Endothelial cell of umbilical vein (primary cell): ENCODE results near the gene HOXB5. TPM values are rescaled to one million over a fixed set of nuclear protein-coding genes. Genes with fewer than 3 reads are reported as not detected.

ENCODE experiments used
- BruUV-seq: library from RNA; stranded (reverse); fragments of 400-500 nt; replicated peaks from 2 replicates; lab custom pipeline; 2021; lab: Mats Ljungman, UMichigan
- CTCF ChIA-PET: fragments of 300-600, 350-600 bp; sonication (Branson Sonifier 250); formaldehyde crosslinking; loops from one replicate; lab custom pipeline; 2021; ENCODE audit warnings: antibody characterized with exemption, inconsistent platforms; lab: Charles Lee
- POLR2A ChIA-PET: fragments of 300-600, 350-600 bp; sonication (Branson Sonifier 250); formaldehyde crosslinking; loops from one replicate; lab custom pipeline; 2021; ENCODE audit warnings: antibody characterized with exemption, inconsistent platforms; lab: Charles Lee
- DNase-seq: peaks from one replicate; pipeline ENCODE4 v3.0.0-alpha.2; 2011; ENCODE audit warnings: low read depth, low spot score
- FAIRE-seq: peaks from 2 replicates; lab custom pipeline; 2011; peaks lifted over from hg19 to GRCh38; lab: Jason Lieb, UNC
- H2AFZ ChIP-seq: 2 replicates; pipeline ENCODE4 v1.6.0; 2012; ENCODE audit warnings: low read depth, low read length, control low read depth, inconsistent platforms
- H3K27ac ChIP-seq: 2 replicates; pipeline ENCODE4 v1.5.1; 2011; ENCODE audit warnings: low read depth, mild to moderate bottlenecking, control low read depth, low read length, moderate library complexity; ENCODE audit not compliant: insufficient read depth
- H3K27me3 ChIP-seq, 2 experiments: 2 replicates each; pipeline versions ENCODE4 v1.6.0 to v1.6.1; 2011; ENCODE audit warnings: low read length in 2 of 2, mixed read lengths in 1 of 2; ENCODE audit not compliant: control insufficient read depth in 2 of 2, insufficient read depth in 2 of 2
- H3K36me3 ChIP-seq, 2 experiments: 2 replicates in 1 of 2; 3 replicates in 1 of 2; pipeline ENCODE4 v1.5.1; 2011; ENCODE audit warnings: low read length in 2 of 2, mild to moderate bottlenecking in 1 of 2, moderate library complexity in 1 of 2; ENCODE audit not compliant: control insufficient read depth in 2 of 2, insufficient read depth in 2 of 2; ENCODE audit errors: extremely low read depth in 1 of 2
- H3K4me1 ChIP-seq: 3 replicates; pipeline ENCODE4 v1.5.1; 2011; ENCODE audit warnings: mild to moderate bottlenecking, low read length; ENCODE audit not compliant: control insufficient read depth, insufficient read depth; ENCODE audit errors: extremely low read depth
- H3K4me2 ChIP-seq: 2 replicates; pipeline ENCODE4 v1.6.1; 2011; ENCODE audit warnings: low read length, control low read depth, mixed read lengths; ENCODE audit not compliant: insufficient read depth
- H3K4me3 ChIP-seq, 3 experiments: fragments of 200-600 bp in 1 of 3; sonication (generic), shearing (Covaris generic) in 1 of 3; replicated peaks in 1 of 3; 2 replicates each; pipeline ENCODE4 v1.5.1; 2011 to 2016; ENCODE audit warnings: control low read depth in 3 of 3, low read length in 3 of 3, mild to moderate bottlenecking in 2 of 3, inconsistent platforms in 1 of 3, low read depth in 1 of 3, moderate library complexity in 1 of 3; ENCODE audit not compliant: insufficient read depth in 1 of 3
- H3K79me2 ChIP-seq: 2 replicates; pipeline ENCODE4 v1.6.0; 2012; ENCODE audit warnings: low read length, inconsistent platforms; ENCODE audit not compliant: control insufficient read depth, insufficient read depth
- H3K9ac ChIP-seq: replicated peaks from 2 replicates; pipeline ENCODE3; 2011; ENCODE audit warnings: low read length, control low read depth; ENCODE audit not compliant: insufficient read depth; ENCODE audit errors: extremely low read depth
- H3K9me1 ChIP-seq: replicated peaks from 3 replicates; pipeline ENCODE4 v1.6.0; 2011; ENCODE audit warnings: mild to moderate bottlenecking, low read length; ENCODE audit not compliant: control insufficient read depth, insufficient read depth; ENCODE audit errors: extremely low read depth
- H3K9me3 ChIP-seq: replicated peaks from 2 replicates; pipeline ENCODE4 v1.5.1; 2012; ENCODE audit warnings: low read length, inconsistent platforms; ENCODE audit not compliant: control insufficient read depth, insufficient read depth
- H4K20me1 ChIP-seq: replicated peaks from 2 replicates; pipeline ENCODE3; 2011; ENCODE audit warnings: mild to moderate bottlenecking, low read length; ENCODE audit not compliant: control insufficient read depth, insufficient read depth; ENCODE audit errors: extremely low read depth
- EZH2 ChIP-seq: IDR thresholded peaks from 2 replicates; pipeline ENCODE4 v1.6.1; 2012; ENCODE audit warnings: borderline replicate concordance, low read depth, mild to moderate bottlenecking, moderate library complexity, low read length, inconsistent platforms; ENCODE audit not compliant: severe bottlenecking
- FOS ChIP-seq: IDR thresholded peaks from 2 replicates; pipeline ENCODE4 v1.6.1; 2011; ENCODE audit warnings: mild to moderate bottlenecking, low read length, moderate library complexity, borderline replicate concordance; ENCODE audit not compliant: insufficient read depth
- GATA2 ChIP-seq: IDR thresholded peaks from 2 replicates; pipeline ENCODE4 v1.7.0; 2011; ENCODE audit warnings: low read depth, mild to moderate bottlenecking, moderate library complexity, mixed read lengths, low read length; ENCODE audit not compliant: insufficient read length, insufficient read depth
- JUN ChIP-seq: IDR thresholded peaks from 2 replicates; pipeline ENCODE4 v1.6.1; 2011; ENCODE audit warnings: borderline replicate concordance, low read depth; ENCODE audit not compliant: insufficient read length, insufficient read depth
- MYC ChIP-seq: IDR thresholded peaks from one replicate; pipeline ENCODE4 v1.6.1; 2011; ENCODE audit warnings: mild to moderate bottlenecking, low read depth, low read length
- POLR2A ChIP-seq: IDR thresholded peaks from 2 replicates; pipeline ENCODE4 v1.6.1; 2012; ENCODE audit warnings: low read depth, mild to moderate bottlenecking, control low read depth, low read length
- POLR2AphosphoS5 ChIP-seq: IDR thresholded peaks from 2 replicates; pipeline ENCODE4 v1.6.1; 2012; ENCODE audit warnings: low read depth, mild to moderate bottlenecking, control low read depth, low read length, moderate library complexity; ENCODE audit not compliant: insufficient read depth
- dilution Hi-C: fragments of 300-500 bp; cut with MboI; formaldehyde crosslinking; loops from one replicate; pipeline ENCODE4 v1.15.0; 2019; ENCODE audit warnings: low sequenced_read_pairs; ENCODE audit not compliant: extremely low pct_ligation_motif_present
- intact Hi-C: fragments of 100-400 bp; cut with micrococcal nuclease; formaldehyde crosslinking; loops from one replicate; pipeline ENCODE4 v1.10.0; 2022
- polyA plus RNA-seq, 4 experiments: library from polyadenylated mRNA; depleted of rRNA in 3 of 4; stranded (reverse) in 3 of 4; unstranded in 1 of 4; fragments of >200 nt; gene quantifications; 2 replicates each; pipeline versions ENCODE4 v1.2.1 to v1.2.3, GENCODE V29; 2011 to 2012; ENCODE audit warnings: missing spikeins in 1 of 4
- total RNA-seq: library from RNA; stranded (reverse); gene quantifications from 2 replicates; pipeline ENCODE4 v1.2.3, GENCODE V29; 2021
- TF ChIP-seq, protein P1 (sequence below), 2 donors: IDR thresholded peaks; 1 replicate in 1 of 2; 2 replicates in 1 of 2; pipeline ENCODE4 v1.5.1; 2011; ENCODE audit warnings: low read length in 2 of 2, mild to moderate bottlenecking in 2 of 2, moderate library complexity in 2 of 2, control low read depth in 1 of 2, inconsistent platforms in 1 of 2, low read depth in 1 of 2; ENCODE audit not compliant: insufficient read depth in 1 of 2; ENCODE audit errors: extremely low read depth in 1 of 2
- TF ChIP-seq, protein P2 (sequence below): IDR thresholded peaks from 2 replicates; pipeline ENCODE4 v1.6.1; 2011; ENCODE audit not compliant: insufficient read depth, insufficient read length

The HOXB5 gene
- total and polyA plus RNA-seq, 2 donors (not counting 3 experiments of a cell fraction or from before 2014, with no cell fraction given): 2.0 to 8.5 TPM

DNA sequence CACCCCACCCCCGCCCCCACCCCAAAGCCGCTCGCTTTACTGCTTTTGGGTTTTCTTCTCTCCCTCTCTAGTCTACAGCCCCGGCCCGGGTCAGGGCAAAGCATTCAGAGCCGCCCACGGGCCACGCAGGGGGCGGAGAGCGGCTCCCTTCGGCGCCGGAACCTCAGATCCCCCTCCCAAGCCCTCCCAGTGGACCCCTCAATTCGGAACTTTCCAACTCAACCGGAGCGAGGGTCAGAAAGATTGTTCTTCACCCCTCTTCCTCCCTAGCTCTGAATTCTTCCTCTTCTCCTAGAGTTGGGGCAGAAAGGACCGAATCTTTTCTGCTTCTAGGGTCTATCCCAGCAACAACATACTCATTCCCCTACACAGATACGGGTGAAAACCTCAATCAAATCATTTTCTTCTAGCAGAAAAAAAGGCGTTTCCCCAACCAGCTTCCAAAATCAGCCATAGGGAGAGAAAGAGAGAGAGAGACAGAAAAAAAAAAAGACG lies 49.7 kb downstream of the HOXB5 start:
- H3K9me1 ChIP-seq: no peaks in the 10 kb centered on the region
- H3K79me2 ChIP-seq: peaks cover 54% of the 10 kb centered on the region
- no peak for TF ChIP-seq MYC
- TF ChIP-seq JUN: no peak
- TF ChIP-seq, protein P1, sequence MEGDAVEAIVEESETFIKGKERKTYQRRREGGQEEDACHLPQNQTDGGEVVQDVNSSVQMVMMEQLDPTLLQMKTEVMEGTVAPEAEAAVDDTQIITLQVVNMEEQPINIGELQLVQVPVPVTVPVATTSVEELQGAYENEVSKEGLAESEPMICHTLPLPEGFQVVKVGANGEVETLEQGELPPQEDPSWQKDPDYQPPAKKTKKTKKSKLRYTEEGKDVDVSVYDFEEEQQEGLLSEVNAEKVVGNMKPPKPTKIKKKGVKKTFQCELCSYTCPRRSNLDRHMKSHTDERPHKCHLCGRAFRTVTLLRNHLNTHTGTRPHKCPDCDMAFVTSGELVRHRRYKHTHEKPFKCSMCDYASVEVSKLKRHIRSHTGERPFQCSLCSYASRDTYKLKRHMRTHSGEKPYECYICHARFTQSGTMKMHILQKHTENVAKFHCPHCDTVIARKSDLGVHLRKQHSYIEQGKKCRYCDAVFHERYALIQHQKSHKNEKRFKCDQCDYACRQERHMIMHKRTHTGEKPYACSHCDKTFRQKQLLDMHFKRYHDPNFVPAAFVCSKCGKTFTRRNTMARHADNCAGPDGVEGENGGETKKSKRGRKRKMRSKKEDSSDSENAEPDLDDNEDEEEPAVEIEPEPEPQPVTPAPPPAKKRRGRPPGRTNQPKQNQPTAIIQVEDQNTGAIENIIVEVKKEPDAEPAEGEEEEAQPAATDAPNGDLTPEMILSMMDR (IDR thresholded peaks at IDR 0.05; ENCODE audit: extremely low read depth in 1 of 2, insufficient read depth in 1 of 2, low read depth in 1 of 2, low read length in 2 of 2): no peak
- TF ChIP-seq GATA2: no peak
- no peak for TF ChIP-seq FOS
- TF ChIP-seq, protein P2, sequence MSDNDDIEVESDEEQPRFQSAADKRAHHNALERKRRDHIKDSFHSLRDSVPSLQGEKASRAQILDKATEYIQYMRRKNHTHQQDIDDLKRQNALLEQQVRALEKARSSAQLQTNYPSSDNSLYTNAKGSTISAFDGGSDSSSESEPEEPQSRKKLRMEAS: no peak
- no peak for TF ChIP-seq EZH2
- TF ChIP-seq POLR2A: no peak
- TF ChIP-seq POLR2AphosphoS5: no peak
- no TSS peak for BruUV-seq
- no peaks in the 10 kb centered on the region for H3K27me3 ChIP-seq
- peak overlapping the region; percentile 72 for H3K4me2 ChIP-seq
- H3K36me3 ChIP-seq: no peaks in the 10 kb centered on the region
- no peak overlapping the region for H2AFZ ChIP-seq
- H3K27ac ChIP-seq: peak overlapping the region; percentile 77
- H3K9me3 ChIP-seq: no peaks in the 10 kb centered on the region
- peaks cover 46% of the 10 kb centered on the region for H3K4me1 ChIP-seq
- peak overlapping the region; percentile 91 for H3K9ac ChIP-seq
- CTCF ChIA-PET: interaction anchor here (1.0 to 1.9 kb wide), 4 partner anchors 11 to 328 kb away, joined by 4 to 6 read pairs (median 4); no protein-coding TSS in a partner anchor
- DNase-seq (no peak), FAIRE-seq (no peak)
- intact Hi-C loops (loop anchor here (1.0 to 2.0 kb wide), 4 partner anchors 25 to 51 kb away; no protein-coding TSS in a partner anchor), dilution Hi-C loops (no loop called here)
- peak overlapping the region; percentile 88 to 99 (median 97) for H3K4me3 ChIP-seq
- H4K20me1 ChIP-seq: no peaks in the 10 kb centered on the region
- POLR2A ChIA-PET: no interaction called here
